Left ventricle myocardium inferior (tissue), 1 donor: Measurements from ENCODE around the gene RGS6. TPM values are rescaled to one million over a fixed set of nuclear protein-coding genes. Genes with fewer than 3 reads are reported as not detected.

Experiments
- DNase-seq: peaks from one replicate; pipeline ENCODE4 v3.0.0-alpha.2; 2020
- H3K27ac ChIP-seq: fragments of 200-600 bp; replicated peaks from 2 replicates; pipeline ENCODE4 v1.8.0; 2021
- H3K27me3 ChIP-seq: fragments of 200-600 bp; 2 replicates; pipeline ENCODE4 v1.8.0; 2021; ENCODE audit warnings: low read depth
- H3K36me3 ChIP-seq: fragments of 200-600 bp; 2 replicates; pipeline ENCODE4 v1.8.0; 2021
- H3K4me1 ChIP-seq: fragments of 200-600 bp; 2 replicates; pipeline ENCODE4 v1.8.0; 2021
- H3K4me3 ChIP-seq: fragments of 200-600 bp; 2 replicates; pipeline ENCODE4 v1.8.0; 2021; ENCODE audit warnings: mild to moderate bottlenecking, moderate library complexity
- H3K9me3 ChIP-seq: fragments of 200-600 bp; replicated peaks from 2 replicates; pipeline ENCODE4 v1.8.0; 2021
- intact Hi-C: fragments of 100-400 bp; cut with micrococcal nuclease; formaldehyde crosslinking; loops from one replicate; pipeline ENCODE4 v1.11.0; 2022
- total RNA-seq: library from RNA; stranded (reverse); fragmentation: NEBNext Ultra II Directional; extraction: Animal tissue kit (Norgen Biotek cat#: 25700); gene quantifications from one replicate; pipeline ENCODE4 v1.2.1, GENCODE V29; 2021
- TF ChIP-seq, protein P1 (sequence below): fragments of 200-600 bp; IDR thresholded peaks from 2 replicates; pipeline ENCODE4 v1.8.0; 2021; ENCODE audit warnings: antibody characterized with exemption, mild to moderate bottlenecking, borderline replicate concordance
- donor health status: DM: no; HTN: yes; CAD: no; lungs with severe emphysema.

RGS6 gene
- total RNA-seq, 1 donor from 2014 or later, result 23.0 TPM

GRCh38 chr14:72606879-72607278 lies 674.6 kb downstream of the RGS6 start:
- H3K4me3 ChIP-seq, result no peak overlapping the region
- H3K27ac ChIP-seq, result no peak overlapping the region
- DNase-seq, result no peak
- peaks cover 14% of the 10 kb centered on the region for H3K4me1 ChIP-seq
- no peaks in the 10 kb centered on the region for H3K9me3 ChIP-seq
- intact Hi-C loops, result no loop called here
- H3K36me3 ChIP-seq, result no peaks in the 10 kb centered on the region
- H3K27me3 ChIP-seq, result no peaks in the 10 kb centered on the region
- TF ChIP-seq, protein P1, sequence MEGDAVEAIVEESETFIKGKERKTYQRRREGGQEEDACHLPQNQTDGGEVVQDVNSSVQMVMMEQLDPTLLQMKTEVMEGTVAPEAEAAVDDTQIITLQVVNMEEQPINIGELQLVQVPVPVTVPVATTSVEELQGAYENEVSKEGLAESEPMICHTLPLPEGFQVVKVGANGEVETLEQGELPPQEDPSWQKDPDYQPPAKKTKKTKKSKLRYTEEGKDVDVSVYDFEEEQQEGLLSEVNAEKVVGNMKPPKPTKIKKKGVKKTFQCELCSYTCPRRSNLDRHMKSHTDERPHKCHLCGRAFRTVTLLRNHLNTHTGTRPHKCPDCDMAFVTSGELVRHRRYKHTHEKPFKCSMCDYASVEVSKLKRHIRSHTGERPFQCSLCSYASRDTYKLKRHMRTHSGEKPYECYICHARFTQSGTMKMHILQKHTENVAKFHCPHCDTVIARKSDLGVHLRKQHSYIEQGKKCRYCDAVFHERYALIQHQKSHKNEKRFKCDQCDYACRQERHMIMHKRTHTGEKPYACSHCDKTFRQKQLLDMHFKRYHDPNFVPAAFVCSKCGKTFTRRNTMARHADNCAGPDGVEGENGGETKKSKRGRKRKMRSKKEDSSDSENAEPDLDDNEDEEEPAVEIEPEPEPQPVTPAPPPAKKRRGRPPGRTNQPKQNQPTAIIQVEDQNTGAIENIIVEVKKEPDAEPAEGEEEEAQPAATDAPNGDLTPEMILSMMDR, result no peak

GRCh38 chr14:72607386-72608130 lies 675.3 kb downstream of the RGS6 start:
- Histone ChIP-seq H3K27ac (no peak overlapping the region), H3K4me3 (no peak overlapping the region), H3K9me3 (no peaks in the 10 kb centered on the region), H3K27me3 (no peaks in the 10 kb centered on the region), H3K36me3 (no peaks in the 10 kb centered on the region), H3K4me1 (peaks cover 20% of the 10 kb centered on the region)
- TF ChIP-seq, protein P1, result no peak
- no peak for DNase-seq
- intact Hi-C loops, result no loop called here

DNA sequence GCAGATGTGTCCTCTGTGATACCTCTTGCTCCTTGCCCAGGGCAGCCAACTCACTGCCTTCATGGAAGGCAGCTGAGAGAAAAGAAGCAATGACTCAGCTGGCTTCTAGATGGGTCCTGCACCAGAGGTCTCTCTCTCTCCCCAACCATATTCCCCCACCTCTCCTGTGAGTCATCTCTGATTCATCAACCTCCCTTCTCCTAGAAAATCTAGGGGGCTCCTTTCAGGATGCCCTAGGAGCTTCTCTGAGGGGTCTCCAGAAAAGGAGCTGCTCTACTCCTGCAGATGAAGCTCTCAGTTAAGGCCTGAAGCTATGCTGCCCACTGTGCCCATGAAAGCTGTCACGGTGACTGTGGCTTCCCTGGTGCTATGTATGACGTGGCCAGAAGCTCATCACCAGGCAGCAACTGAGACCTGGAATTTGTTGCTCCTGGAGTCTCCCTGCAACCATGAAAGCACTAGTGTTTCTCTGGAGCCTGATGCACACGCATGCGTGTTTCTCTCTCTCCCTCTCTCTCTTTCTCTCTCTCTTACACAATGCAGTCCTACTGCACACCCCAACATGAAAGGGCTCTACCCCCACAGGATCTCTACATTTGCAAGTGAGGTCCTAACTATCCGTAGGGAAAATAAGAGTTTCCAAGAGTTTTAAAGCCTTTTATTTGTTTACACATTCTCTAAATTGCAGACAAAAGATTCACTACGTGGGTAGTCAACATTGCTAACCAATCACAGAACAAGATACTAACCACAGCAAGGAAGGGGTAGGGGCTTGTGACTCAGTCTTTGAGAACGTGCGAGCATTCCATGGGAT lies 676.4 kb downstream of the RGS6 start:
- TF ChIP-seq, protein P1, result no peak
- no peaks in the 10 kb centered on the region for H3K27me3 ChIP-seq
- no peak for DNase-seq
- intact Hi-C loops, result no loop called here
- H3K27ac ChIP-seq, result no peak overlapping the region
- no peak overlapping the region for H3K4me3 ChIP-seq
- no peaks in the 10 kb centered on the region for H3K9me3 ChIP-seq
- H3K4me1 ChIP-seq, result peaks cover 31% of the 10 kb centered on the region
- no peaks in the 10 kb centered on the region for H3K36me3 ChIP-seq

DNA sequence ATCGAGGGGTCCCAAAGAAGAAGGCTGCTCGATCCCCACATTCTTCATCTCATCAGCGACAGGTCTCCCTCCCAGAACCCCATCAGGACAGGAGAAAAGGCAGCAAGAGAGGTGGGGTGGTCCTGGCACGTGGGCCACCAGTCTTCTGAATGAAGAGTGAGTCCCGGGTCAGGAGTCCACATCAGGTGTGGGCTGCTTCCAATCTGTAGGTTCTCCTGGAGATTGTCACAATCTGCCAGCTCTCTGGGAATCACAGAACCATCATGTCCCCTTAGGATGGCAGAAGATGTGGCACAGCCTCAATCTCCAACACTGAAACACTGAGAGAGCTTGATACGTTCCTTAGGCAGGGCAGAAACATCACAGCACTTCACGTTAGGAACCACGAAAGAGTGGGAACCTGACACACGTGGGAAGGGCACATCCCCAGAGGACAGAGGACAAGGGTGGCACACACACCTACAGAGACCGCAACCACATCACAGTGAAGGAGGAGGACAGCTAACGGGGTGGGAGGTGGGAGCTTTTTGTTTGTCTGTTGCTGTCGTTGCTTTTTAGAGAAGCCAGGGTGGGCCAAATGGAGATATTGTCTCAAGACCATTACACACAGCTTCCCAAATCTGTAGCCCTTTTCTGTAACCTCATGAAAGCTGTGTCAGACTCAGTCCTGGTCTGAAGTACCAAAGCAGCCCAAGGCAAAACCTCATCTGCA lies 677.1 kb downstream of the RGS6 start:
- Histone ChIP-seq H3K9me3 (no peaks in the 10 kb centered on the region), H3K27ac (no peak overlapping the region), H3K36me3 (no peaks in the 10 kb centered on the region), H3K4me1 (peaks cover 39% of the 10 kb centered on the region), H3K4me3 (no peak overlapping the region), H3K27me3 (no peaks in the 10 kb centered on the region)
- no peak for DNase-seq
- TF ChIP-seq, protein P1, result no peak
- intact Hi-C loops, result no loop called here

DNA sequence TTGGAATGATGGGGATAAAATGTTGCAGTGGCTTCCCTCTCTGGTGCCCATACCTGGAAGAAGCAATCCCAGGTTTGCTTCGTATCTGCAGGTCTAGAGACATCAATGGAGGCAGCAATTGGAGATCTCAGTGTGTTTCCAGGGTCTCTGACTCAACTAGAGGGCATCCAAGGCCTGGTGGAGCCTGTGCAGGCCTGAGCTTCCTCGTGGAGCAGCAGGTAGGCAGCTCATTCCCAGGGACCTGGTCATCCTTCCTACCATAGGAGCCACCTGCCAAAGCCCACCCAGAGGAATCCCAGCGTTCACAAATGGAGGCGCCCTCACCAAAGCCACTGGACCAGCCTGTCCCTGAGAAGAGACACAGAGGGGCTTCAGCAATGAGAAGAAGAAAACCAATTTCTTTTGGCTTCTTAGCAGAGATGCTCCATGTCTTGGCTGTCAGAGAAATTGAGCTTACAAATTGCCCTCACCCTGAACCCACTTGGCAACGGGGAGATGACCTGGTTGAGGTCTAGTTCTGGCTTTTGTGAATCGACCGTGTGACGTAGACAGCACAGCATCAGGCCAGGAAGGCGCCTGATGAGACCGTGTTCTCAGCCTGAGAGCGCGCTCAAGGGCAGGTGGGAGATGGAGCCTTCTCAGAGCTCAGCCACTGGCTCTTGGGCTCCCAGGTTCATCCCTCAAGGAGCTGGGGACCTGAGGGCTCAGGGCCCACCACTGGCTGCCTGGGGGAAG lies 678.0 kb downstream of the RGS6 start:
- no peak for DNase-seq
- no peaks in the 10 kb centered on the region for H3K36me3 ChIP-seq
- no peak overlapping the region for H3K4me3 ChIP-seq
- no peak overlapping the region for H3K27ac ChIP-seq
- intact Hi-C loops, result no loop called here
- H3K4me1 ChIP-seq, result peaks cover 48% of the 10 kb centered on the region
- no peaks in the 10 kb centered on the region for H3K9me3 ChIP-seq
- H3K27me3 ChIP-seq, result no peaks in the 10 kb centered on the region
- TF ChIP-seq, protein P1, result no peak
